GM03348 (cell line): Measurements from ENCODE around the gene CLPX.
"Not testable (repeated sequence)": the region's sequence is repeated elsewhere in the genome, so short reads cannot be mapped to it uniquely, and the experiment has no call there.

ENCODE experiments used
- DNase-seq: peaks from one replicate; pipeline ENCODE4 v3.0.0; 2012; ENCODE audit warnings: low spot score

The CLPX gene

GRCh38 chr15:65206750-65207149, 21.6 kb upstream of the CLPX start:
- no peak for DNase-seq

GRCh38 chr15:65204931-65205660, 20.0 kb upstream of the CLPX start:
- DNase-seq, result no peak

- no peak for DNase-seq
Observed at GRCh38 chr15:65204236-65204930, 19.2 kb upstream of the CLPX start.

- no peak for DNase-seq
Observed at GRCh38 chr15:65201918-65202317, 16.8 kb upstream of the CLPX start.

GRCh38 chr15:65198571-65198970, 13.4 kb upstream of the CLPX start:
- DNase-seq, result no peak

- no peak for DNase-seq
Observed at GRCh38 chr15:65197337-65197645, 12.1 kb upstream of the CLPX start.

- DNase-seq, result no peak
Observed at GRCh38 chr15:65196637-65197336, 11.6 kb upstream of the CLPX start.

- DNase-seq, result no peak
Observed at GRCh38 chr15:65195548-65195923, 10.4 kb upstream of the CLPX start.

- DNase-seq, result peak; percentile 26
Observed at GRCh38 chr15:65194826-65195547, 9.8 kb upstream of the CLPX start.

- DNase-seq, result peak; percentile 25
Observed at GRCh38 chr15:65192016-65192415, 6.9 kb upstream of the CLPX start.

- peak; percentile 81 for DNase-seq
Observed at GRCh38 chr15:65189102-65189740, 4.1 kb upstream of the CLPX start.

- DNase-seq, result not testable (repeated sequence)
Observed at GRCh38 chr15:65188472-65188871, 3.3 kb upstream of the CLPX start.

- DNase-seq, result peak; percentile 74
Observed at GRCh38 chr15:65184305-65184867, 756 bp downstream of the CLPX start.

- no peak for DNase-seq
Observed at GRCh38 chr15:65183865-65184159, 1.3 kb downstream of the CLPX start.

GRCh38 chr15:65182538-65182937, 2.6 kb downstream of the CLPX start:
- no peak for DNase-seq

- not testable (repeated sequence) for DNase-seq
Observed at GRCh38 chr15:65181582-65182353, 3.4 kb downstream of the CLPX start.

- no peak for DNase-seq
Observed at GRCh38 chr15:65180167-65180566, 5.0 kb downstream of the CLPX start.

- DNase-seq, result no peak
Observed at GRCh38 chr15:65177901-65178300, 7.2 kb downstream of the CLPX start.

- no peak for DNase-seq
Observed at GRCh38 chr15:65176056-65176455, 9.1 kb downstream of the CLPX start.

GRCh38 chr15:65175511-65175910, 9.6 kb downstream of the CLPX start:
- DNase-seq, result no peak

GRCh38 chr15:65174509-65174908, 10.6 kb downstream of the CLPX start:
- DNase-seq, result no peak
